ENCODE measurements around the gene PHF24. TPM values are rescaled to one million over a fixed set of nuclear protein-coding genes. Genes with fewer than 3 reads are reported as not detected.
"Not testable (repeated sequence)": the region's sequence is repeated elsewhere in the genome, so short reads cannot be mapped to it uniquely, and the experiment has no call there.

PHF24 gene
- under 1 TPM in 3 of 4 donors, not detected in 1; 0.30 to 0.81 (median 0.67) TPM for total RNA-seq

DNA sequence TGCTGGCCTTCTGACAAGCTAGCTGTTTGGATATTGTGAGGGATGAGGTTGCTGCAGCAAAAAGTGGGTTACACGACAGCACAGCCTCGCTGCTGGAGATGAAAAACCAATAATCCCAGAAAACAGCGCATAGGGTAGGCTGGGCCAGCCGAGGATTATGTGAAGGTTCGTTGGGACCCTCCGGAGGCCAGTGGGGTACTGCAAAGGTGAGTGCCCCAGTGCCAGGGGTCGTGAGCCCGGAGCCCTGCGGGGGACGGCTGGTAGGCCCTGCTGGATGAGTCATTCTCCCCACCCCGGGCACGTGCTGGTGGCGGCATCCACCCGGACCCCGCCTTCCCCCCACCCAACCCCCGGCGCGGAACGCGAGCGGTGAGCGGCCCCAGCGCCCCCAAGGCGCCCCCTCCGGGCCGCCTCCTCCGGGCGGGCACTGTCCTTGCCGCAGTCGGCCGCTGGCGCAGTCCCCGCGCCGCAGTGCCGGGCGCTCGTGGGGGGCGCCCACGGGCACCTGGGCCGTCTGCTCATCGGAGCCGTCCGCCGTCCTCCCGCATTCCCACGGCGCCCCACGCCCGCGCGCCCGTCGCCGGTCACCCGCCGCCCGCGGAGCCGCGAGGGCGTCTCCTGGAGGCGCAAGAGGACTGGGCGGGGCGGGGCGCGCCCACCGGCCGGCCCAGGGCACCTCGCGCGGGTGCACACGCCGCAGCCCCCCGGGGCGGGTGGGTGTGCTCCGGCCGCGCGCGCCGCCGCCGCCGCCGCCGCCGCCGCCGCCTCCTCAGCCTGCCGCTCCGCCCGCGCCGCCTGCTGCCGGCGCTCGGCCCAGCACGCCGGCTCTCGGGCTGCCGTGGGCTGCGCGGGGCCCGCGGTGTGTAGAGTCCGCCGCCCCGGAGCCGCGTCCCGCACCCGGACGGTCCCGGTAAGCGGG is at the start of gene PHF24:
PHF24 (plus strand) TSS at position 794 of the 919 bp plus-strand sequence. CDS start 13,014 bp downstream, outside the sequence.
- TF ChIP-seq POLR2A (IDR thresholded peaks at IDR 0.05) (no peak), POLR2AphosphoS5 (IDR thresholded peaks at IDR 0.05) (no peak), CTCF (IDR thresholded peaks at IDR 0.05) (peak in 2 of 4 experiments; percentile 16 to 26), EP300 (IDR thresholded peaks at IDR 0.05) (no peak)
- WGBS, 2 donors (ENCODE audit: low coverage in 1 of 2) = 16 to 40% methylated on average over 1 to 5 of the region's 116 CpGs
- ATAC-seq = peak; percentile 70
- Histone ChIP-seq H3K36me3 (no peaks in the 10 kb centered on the region), H3K27me3 (peaks cover 44% of the 10 kb centered on the region), H3K27ac (no peak within 1 kb of the TSS), H3K9me3 (no peaks in the 10 kb centered on the region), H3K4me3 (peak within 1 kb of the TSS; percentile 19 to 62), H3K4me1 (peaks cover 0 to 13% (median 4%) of the 10 kb centered on the region in 3 donors)

- no peak overlapping the region for H3K27ac ChIP-seq
- peaks cover 0 to 21% (median 0%) of the 10 kb centered on the region in 3 donors for H3K9me3 ChIP-seq
- peaks cover 36% of the 10 kb centered on the region for H3K27me3 ChIP-seq
- H3K4me3 ChIP-seq = no peak overlapping the region
- WGBS, 2 donors (ENCODE audit: low coverage in 1 of 2) = 90% methylated on average over 4 of the region's 4 CpGs; no CpG with 5 or more reads in 1 of the 2 donors
- no peaks in the 10 kb centered on the region for H3K4me1 ChIP-seq
- no peak for ATAC-seq
- H3K36me3 ChIP-seq = no peaks in the 10 kb centered on the region
- TF ChIP-seq EP300 (IDR thresholded peaks at IDR 0.05) (no peak), POLR2A (IDR thresholded peaks at IDR 0.05) (no peak), CTCF (IDR thresholded peaks at IDR 0.05) (no peak), POLR2AphosphoS5 (IDR thresholded peaks at IDR 0.05) (no peak)
These were observed 31.0 kb upstream of the PHF24 start for GRCh38 chr9:34927061-34927460.

DNA sequence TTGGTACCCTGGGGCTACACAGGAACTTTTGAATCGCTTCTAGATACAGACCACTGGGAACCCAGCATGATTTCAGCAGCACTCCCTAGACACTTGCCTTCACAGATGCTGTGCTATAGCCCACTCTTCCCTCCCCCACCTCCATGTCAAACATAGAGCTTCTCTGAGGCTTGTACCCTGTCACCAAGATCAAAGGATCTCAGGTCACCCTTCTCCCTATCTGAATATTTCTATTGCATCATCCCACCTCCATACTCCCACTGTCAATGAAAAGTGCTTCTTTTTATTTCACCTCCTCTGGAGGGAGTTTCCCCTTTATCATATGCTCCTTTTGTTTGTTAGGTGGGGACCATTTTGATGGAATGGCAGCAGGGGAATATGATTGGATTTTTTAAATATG is 29.2 kb upstream of the PHF24 start:
- ATAC-seq = no peak
- Histone ChIP-seq H3K9me3 (peaks cover 0 to 21% (median 0%) of the 10 kb centered on the region in 3 donors), H3K4me3 (no peak overlapping the region), H3K36me3 (no peaks in the 10 kb centered on the region), H3K4me1 (no peaks in the 10 kb centered on the region), H3K27ac (no peak overlapping the region), H3K27me3 (peaks cover 42% of the 10 kb centered on the region)
- TF ChIP-seq EP300 (IDR thresholded peaks at IDR 0.05) = no peak
- no peak for TF ChIP-seq CTCF (IDR thresholded peaks at IDR 0.05)
- no peak for TF ChIP-seq POLR2A (IDR thresholded peaks at IDR 0.05)
- TF ChIP-seq POLR2AphosphoS5 (IDR thresholded peaks at IDR 0.05) = no peak
- 100% methylated on average over 1 of the region's 1 CpG; no CpG with 5 or more reads in 1 of the 2 donors for WGBS, 2 donors (ENCODE audit: low coverage in 1 of 2)

- no peaks in the 10 kb centered on the region for H3K36me3 ChIP-seq
- 27 to 32% methylated on average over 7 of the region's 7 CpGs for WGBS, 2 donors (ENCODE audit: low coverage in 1 of 2)
- H3K9me3 ChIP-seq = peaks cover 0 to 16% (median 0%) of the 10 kb centered on the region in 3 donors
- no peak for ATAC-seq
- no peak overlapping the region for H3K27ac ChIP-seq
- TF ChIP-seq EP300 (IDR thresholded peaks at IDR 0.05) = no peak
- TF ChIP-seq CTCF (IDR thresholded peaks at IDR 0.05) = peak in 1 of 4 experiments; percentile 42
- peaks cover 42% of the 10 kb centered on the region for H3K27me3 ChIP-seq
- H3K4me1 ChIP-seq = no peaks in the 10 kb centered on the region
- no peak overlapping the region for H3K4me3 ChIP-seq
These were observed 28.5 kb upstream of the PHF24 start for GRCh38 chr9:34929506-34930102.

GRCh38 chr9:34939989-34940388 is 18.1 kb upstream of the PHF24 start:
- H3K27me3 ChIP-seq, H3K9me3 ChIP-seq, H3K4me1 ChIP-seq, H3K4me3 ChIP-seq, ATAC-seq, H3K36me3 ChIP-seq, H3K27ac ChIP-seq: not testable (repeated sequence)

Measured in gastroesophageal sphincter (tissue), 4 donors.